ENCODE measurements around the gene CAPRIN1. TPM values are rescaled to one million over a fixed set of nuclear protein-coding genes. Genes with fewer than 3 reads are reported as not detected.

Gene CAPRIN1
- total and polyA plus RNA-seq, 2 of the 8 experiments (the other 6 are each of a cell fraction or from before 2014, with no cell fraction given), result 221 to 317 TPM

GRCh38 chr11:34136420-34136819 is 84.9 kb downstream of the CAPRIN1 start:
- Histone ChIP-seq H2BK15ac (ENCODE audit: low read length) (no peak overlapping the region), H3K27ac (ENCODE audit: low read depth, low read length) (no peak overlapping the region), H2AFZ (ENCODE audit: low read length) (no peak overlapping the region), H3K23ac (ENCODE audit: insufficient read length) (no peak overlapping the region), H4K20me1 (replicated peaks in 1 of 2; ENCODE audit: control insufficient read depth in 1 of 2, insufficient read depth in 2 of 2, low read length in 2 of 2) (peaks cover 3 to 4% of the 10 kb centered on the region in 2 experiments), H3K14ac (ENCODE audit: insufficient read length) (no peak overlapping the region), H3K36me3 (ENCODE audit: control insufficient read depth in 2 of 4, insufficient read depth in 4 of 4, low read length in 3 of 4) (peaks cover 27 to 69% (median 56%) of the 10 kb centered on the region in 4 experiments), H3K9ac (replicated peaks in 1 of 4; ENCODE audit: extremely low read depth in 1 of 4, low read depth in 3 of 4, low read length in 3 of 4) (no peak overlapping the region), H3K79me1 (ENCODE audit: low read depth, low read length) (no peaks in the 10 kb centered on the region), H2BK20ac (ENCODE audit: low read length) (no peak overlapping the region), H3K56ac (replicated peaks; ENCODE audit: insufficient read length, low read depth, low read length) (no peak overlapping the region), H4K5ac (ENCODE audit: insufficient read length, low read depth, low read length) (no peak overlapping the region), H3K9me3 (ENCODE audit: insufficient read depth in 2 of 2, low read depth in 1 of 2, low read length in 1 of 2) (no peaks in the 10 kb centered on the region), H4K91ac (replicated peaks; ENCODE audit: insufficient read length, low read length) (no peak overlapping the region), H2BK120ac (replicated peaks; ENCODE audit: low read depth, low read length) (no peak overlapping the region), H3K4me2 (ENCODE audit: insufficient read depth in 1 of 2, low read depth in 2 of 2, low read length in 2 of 2) (no peak overlapping the region), H3K27me3 (replicated peaks in 1 of 4; ENCODE audit: control insufficient read depth in 3 of 4, extremely low read depth in 1 of 4, insufficient read depth in 3 of 4, low read length in 3 of 4) (no peaks in the 10 kb centered on the region), H2AK5ac (ENCODE audit: low read depth, low read length) (no peak overlapping the region), H4K8ac (ENCODE audit: extremely low read depth, insufficient read depth, low read length) (no peak overlapping the region), H3K4me1 (replicated peaks in 1 of 4; ENCODE audit: control insufficient read depth in 3 of 4, insufficient read depth in 4 of 4, low read length in 3 of 4) (no peaks in the 10 kb centered on the region), H3K4me3 (ENCODE audit: extremely low read depth in 1 of 4, insufficient read depth in 2 of 4, low read depth in 3 of 4, low read length in 4 of 4) (no peak overlapping the region), H3K79me2 (ENCODE audit: control insufficient read depth in 1 of 2, insufficient read depth in 2 of 2, low read length in 2 of 2) (no peaks in the 10 kb centered on the region), H3K4ac (replicated peaks; ENCODE audit: insufficient read length, low read depth, low read length) (no peak overlapping the region), H2BK12ac (ENCODE audit: low read depth, low read length) (no peak overlapping the region), H2BK5ac (ENCODE audit: low read depth, low read length) (no peak overlapping the region), H3K23me2 (ENCODE audit: low read depth, low read length) (no peaks in the 10 kb centered on the region; the same call in 1 of the 2 replicates), H3K18ac (ENCODE audit: extremely low read depth, low read length) (no peak overlapping the region)
- no peak for DNase-seq (ENCODE audit: low read depth in 1 of 2, low spot score in 2 of 2)
- no peak for FAIRE-seq
- ChIA-PET CTCF (ENCODE audit: partially characterized antibody) (interaction anchor here (1.2 kb wide), 1 partner anchor 51 kb away, joined by 5 read pairs; no protein-coding TSS in a partner anchor), POLR2A (ENCODE audit: partially characterized antibody) (interaction anchor here (1.4 to 3.0 kb wide), 4 partner anchors 13 to 31 kb away, joined by 3 to 7 read pairs (median 4); partner anchors contain the start of gene NAT10)
- 93% methylated on average over 8 of the region's 8 CpGs; no CpG with 5 or more reads in 1 of the 2 experiments for WGBS, 2 experiments (ENCODE audit: extremely low coverage in 1 of 2, insufficient coverage in 1 of 2, insufficient read length in 1 of 2, insufficient replicate concordance in 2 of 2, low coverage in 1 of 2, low lambda C conversion rate in 2 of 2, missing lambda C conversion rate in 1 of 2)
- no peak for TF ChIP-seq RBBP5 (IDR thresholded peaks at IDR 0.05; ENCODE audit: borderline replicate concordance, low read depth, low read length)
